CD8-positive, alpha-beta memory T cell (primary cell): ENCODE results near the gene ASPSCR1. TPM values are rescaled to one million over a fixed set of nuclear protein-coding genes. Genes with fewer than 3 reads are reported as not detected.

Experiments used
- CTCF ChIA-PET: fragments of 350-600 bp; sonication (Branson Sonifier 250); formaldehyde crosslinking; loops from one replicate; lab custom pipeline; 2021; ENCODE audit warnings: antibody characterized with exemption; lab: Charles Lee
- POLR2A ChIA-PET: fragments of 350-600 bp; sonication (Branson Sonifier 250); formaldehyde crosslinking; loops from one replicate; lab custom pipeline; 2021; ENCODE audit warnings: antibody characterized with exemption; lab: Charles Lee
- DNase-seq, 5 donors: peaks; one replicate each; pipeline versions ENCODE4 v3.0.0 to v3.0.0-alpha.2; 2020 to 2022; ENCODE audit warnings: mixed read lengths in 1 of 5
- H3K27ac ChIP-seq: one replicate; pipeline ENCODE4 v1.7.0; 2013; ENCODE audit warnings: low read depth, mild to moderate bottlenecking, low read length, moderate library complexity
- H3K27me3 ChIP-seq: 2 replicates; pipeline ENCODE4 v1.7.0; 2013; ENCODE audit warnings: low read length, mild to moderate bottlenecking; ENCODE audit not compliant: insufficient read depth, poor library complexity, severe bottlenecking
- H3K36me3 ChIP-seq: 2 replicates; pipeline ENCODE4 v1.7.0; 2013; ENCODE audit warnings: mild to moderate bottlenecking, low read length, moderate library complexity; ENCODE audit not compliant: insufficient read depth
- H3K4me1 ChIP-seq: 2 replicates; pipeline ENCODE4 v1.7.0; 2013; ENCODE audit warnings: mild to moderate bottlenecking, low read length, moderate library complexity; ENCODE audit not compliant: insufficient read depth
- H3K4me3 ChIP-seq: 2 replicates; pipeline ENCODE4 v1.7.0; 2013; ENCODE audit warnings: mild to moderate bottlenecking, low read length
- H3K9me3 ChIP-seq: 2 replicates; pipeline ENCODE4 v1.7.0; 2013; ENCODE audit warnings: mild to moderate bottlenecking, low read length
- H3K27ac Mint-ChIP-seq, 8 donors: one replicate each; pipeline ENCODE4 v1.8.0; 2020 to 2021; ENCODE audit warnings: mixed read lengths in 8 of 8, mild to moderate bottlenecking in 6 of 8, inconsistent platforms in 3 of 8, moderate library complexity in 3 of 8
- H3K27me3 Mint-ChIP-seq, 2 donors: one replicate each; pipeline ENCODE4 v1.8.0; 2020 to 2021; ENCODE audit warnings: mixed read lengths in 2 of 2, mild to moderate bottlenecking in 1 of 2, moderate library complexity in 1 of 2
- H3K36me3 Mint-ChIP-seq, 3 donors: one replicate each; pipeline ENCODE4 v1.8.0; 2020 to 2021; ENCODE audit warnings: mixed read lengths in 3 of 3, inconsistent platforms in 1 of 3, mild to moderate bottlenecking in 1 of 3
- H3K4me1 Mint-ChIP-seq, 3 donors: one replicate each; pipeline ENCODE4 v1.8.0; 2020 to 2021; ENCODE audit warnings: mixed read lengths in 3 of 3, inconsistent platforms in 1 of 3, mild to moderate bottlenecking in 1 of 3
- H3K4me3 Mint-ChIP-seq, 7 donors: one replicate each; pipeline ENCODE4 v1.8.0; 2020 to 2021; ENCODE audit warnings: mixed read lengths in 7 of 7, mild to moderate bottlenecking in 6 of 7, moderate library complexity in 4 of 7, inconsistent platforms in 2 of 7
- H3K9me3 Mint-ChIP-seq, 5 donors: one replicate each; pipeline ENCODE4 v1.8.0; 2020 to 2022; ENCODE audit warnings: mixed read lengths in 5 of 5, mild to moderate bottlenecking in 3 of 5, moderate library complexity in 2 of 5, inconsistent platforms in 1 of 5
- polyA plus RNA-seq: library from polyadenylated mRNA; unstranded; fragments of 300-500 nt; fragmentation: Illumina TruSeq; gene quantifications from one replicate; pipeline ENCODE4 v1.2.3, GENCODE V29; 2021
- total RNA-seq, 2 experiments: library from RNA; stranded (reverse); gene quantifications; one replicate each; pipeline ENCODE4 v1.2.3, GENCODE V29; 2021

Gene ASPSCR1
- total and polyA plus RNA-seq, 3 experiments from 2014 or later, result 29.2 to 35.9 (median 32.0) TPM

GRCh38 chr17:81931557-81932332, 45.7 kb upstream of the ASPSCR1 start:
- Mint-ChIP-seq H3K27me3 (peaks cover 5 to 14% of the 10 kb centered on the region in 2 donors), H3K4me1 (peaks cover 0 to 6% (median 4%) of the 10 kb centered on the region in 3 donors), H3K9me3 (no peaks in the 10 kb centered on the region), H3K36me3 (no peaks in the 10 kb centered on the region), H3K27ac (peak overlapping the region in 1 of 8 donors; percentile 48), H3K4me3 (peak overlapping the region in 1 of 7 donors; percentile 50)
- Histone ChIP-seq H3K27ac (no peak overlapping the region), H3K36me3 (no peaks in the 10 kb centered on the region), H3K27me3 (peaks cover 7% of the 10 kb centered on the region), H3K9me3 (no peaks in the 10 kb centered on the region), H3K4me3 (no peak overlapping the region), H3K4me1 (peaks cover 14% of the 10 kb centered on the region)
- ChIA-PET POLR2A (no interaction called here), CTCF (interaction anchor here (1.4 kb wide), 1 partner anchor 28 kb away, joined by 3 read pairs; no protein-coding TSS in a partner anchor)
- DNase-seq, result no peak

- Histone ChIP-seq H3K9me3 (no peaks in the 10 kb centered on the region), H3K4me3 (no peak overlapping the region), H3K4me1 (peaks cover 15% of the 10 kb centered on the region), H3K36me3 (no peaks in the 10 kb centered on the region), H3K27ac (no peak overlapping the region), H3K27me3 (peaks cover 7% of the 10 kb centered on the region)
- Mint-ChIP-seq H3K27ac (peak overlapping the region in 1 of 8 donors; percentile 48), H3K36me3 (no peaks in the 10 kb centered on the region), H3K4me3 (no peak overlapping the region), H3K27me3 (peaks cover 5 to 14% of the 10 kb centered on the region in 2 donors), H3K4me1 (peaks cover 0 to 7% (median 5%) of the 10 kb centered on the region in 3 donors), H3K9me3 (no peaks in the 10 kb centered on the region)
- CTCF ChIA-PET, result no interaction called here
- POLR2A ChIA-PET, result no interaction called here
- DNase-seq, result no peak
Observed at GRCh38 chr17:81932333-81932983, 45.0 kb upstream of the ASPSCR1 start.

- H3K27ac ChIP-seq, result no peak overlapping the region
- Mint-ChIP-seq H3K27me3 (peaks cover 5 to 18% of the 10 kb centered on the region in 2 donors), H3K36me3 (no peaks in the 10 kb centered on the region), H3K4me3 (no peak overlapping the region), H3K4me1 (peaks cover 0 to 12% (median 7%) of the 10 kb centered on the region in 3 donors), H3K9me3 (no peaks in the 10 kb centered on the region), H3K27ac (no peak overlapping the region)
- ChIA-PET CTCF (interaction anchor here (1.4 to 1.5 kb wide), 2 partner anchors 26 to 88 kb away, joined by 3 to 4 read pairs; no protein-coding TSS in a partner anchor), POLR2A (no interaction called here)
- H3K9me3 ChIP-seq, result no peaks in the 10 kb centered on the region
- H3K27me3 ChIP-seq, result peaks cover 7% of the 10 kb centered on the region
- no peaks in the 10 kb centered on the region for H3K36me3 ChIP-seq
- no peak overlapping the region for H3K4me3 ChIP-seq
- peaks cover 12% of the 10 kb centered on the region for H3K4me1 ChIP-seq
- DNase-seq, result peak in 1 of 5 donors; percentile 26
Observed at GRCh38 chr17:81933178-81933699, 44.2 kb upstream of the ASPSCR1 start.

- POLR2A ChIA-PET, result no interaction called here
- H3K27ac ChIP-seq, result no peak overlapping the region
- Mint-ChIP-seq H3K9me3 (no peaks in the 10 kb centered on the region), H3K4me1 (peaks cover 0 to 8% (median 7%) of the 10 kb centered on the region in 3 donors), H3K36me3 (no peaks in the 10 kb centered on the region), H3K4me3 (peak overlapping the region in 1 of 7 donors; percentile 12), H3K27ac (no peak overlapping the region), H3K27me3 (peaks cover 5 to 15% of the 10 kb centered on the region in 2 donors)
- H3K36me3 ChIP-seq, result no peaks in the 10 kb centered on the region
- peaks cover 5% of the 10 kb centered on the region for H3K4me1 ChIP-seq
- no peak overlapping the region for H3K4me3 ChIP-seq
- DNase-seq, result no peak
- CTCF ChIA-PET, result interaction anchor here (1.4 to 1.5 kb wide), 2 partner anchors 25 to 87 kb away, joined by 3 to 4 read pairs; no protein-coding TSS in a partner anchor
- no peaks in the 10 kb centered on the region for H3K9me3 ChIP-seq
- no peaks in the 10 kb centered on the region for H3K27me3 ChIP-seq
Observed at GRCh38 chr17:81934098-81934757, 43.2 kb upstream of the ASPSCR1 start.

- DNase-seq, result no peak
- no peak overlapping the region for H3K4me3 ChIP-seq
- Mint-ChIP-seq H3K4me3 (peak overlapping the region in 1 of 7 donors; percentile 62), H3K9me3 (no peaks in the 10 kb centered on the region), H3K4me1 (peaks cover 0 to 8% (median 7%) of the 10 kb centered on the region in 3 donors), H3K36me3 (no peaks in the 10 kb centered on the region), H3K27ac (no peak overlapping the region), H3K27me3 (peaks cover 5 to 11% of the 10 kb centered on the region in 2 donors)
- H3K27me3 ChIP-seq, result no peaks in the 10 kb centered on the region
- no peak overlapping the region for H3K27ac ChIP-seq
- peaks cover 5% of the 10 kb centered on the region for H3K4me1 ChIP-seq
- ChIA-PET POLR2A (no interaction called here), CTCF (interaction anchor here (1.4 kb wide), 1 partner anchor 86 kb away, joined by 3 read pairs; no protein-coding TSS in a partner anchor)
- H3K9me3 ChIP-seq, result no peaks in the 10 kb centered on the region
- no peaks in the 10 kb centered on the region for H3K36me3 ChIP-seq
Observed at GRCh38 chr17:81934850-81935708, 42.4 kb upstream of the ASPSCR1 start.

- Mint-ChIP-seq H3K4me1 (peaks cover 0 to 8% (median 7%) of the 10 kb centered on the region in 3 donors), H3K36me3 (no peaks in the 10 kb centered on the region), H3K27ac (peak overlapping the region in 1 of 8 donors; percentile 17), H3K4me3 (peak overlapping the region; percentile 20 to 62 (median 33)), H3K9me3 (no peaks in the 10 kb centered on the region), H3K27me3 (peaks cover 10 to 11% of the 10 kb centered on the region in 2 donors)
- Histone ChIP-seq H3K36me3 (no peaks in the 10 kb centered on the region), H3K4me3 (no peak overlapping the region), H3K27me3 (no peaks in the 10 kb centered on the region), H3K4me1 (peaks cover 5% of the 10 kb centered on the region), H3K27ac (peak overlapping the region; percentile 9), H3K9me3 (no peaks in the 10 kb centered on the region)
- ChIA-PET CTCF (no interaction called here), POLR2A (no interaction called here)
- no peak for DNase-seq
Observed at GRCh38 chr17:81935709-81936084, 41.7 kb upstream of the ASPSCR1 start.

- peaks cover 5% of the 10 kb centered on the region for H3K4me1 ChIP-seq
- peaks cover 0 to 8% (median 5%) of the 10 kb centered on the region in 3 donors for H3K4me1 Mint-ChIP-seq
- no peaks in the 10 kb centered on the region for H3K9me3 Mint-ChIP-seq
- H3K4me3 Mint-ChIP-seq, result peak overlapping the region in 1 of 7 donors; percentile 40
- POLR2A ChIA-PET, result no interaction called here
- CTCF ChIA-PET, result no interaction called here
- no peak overlapping the region for H3K27ac ChIP-seq
- H3K9me3 ChIP-seq, result no peaks in the 10 kb centered on the region
- no peak overlapping the region for H3K27ac Mint-ChIP-seq
- no peaks in the 10 kb centered on the region for H3K36me3 ChIP-seq
- no peaks in the 10 kb centered on the region for H3K27me3 ChIP-seq
- no peak for DNase-seq
- no peaks in the 10 kb centered on the region for H3K36me3 Mint-ChIP-seq
- no peak overlapping the region for H3K4me3 ChIP-seq
- H3K27me3 Mint-ChIP-seq, result peaks cover 4 to 11% of the 10 kb centered on the region in 2 donors
Observed at GRCh38 chr17:81939218-81939617, 38.2 kb upstream of the ASPSCR1 start.
